ENCODE results near the gene SULF2.

DNA sequence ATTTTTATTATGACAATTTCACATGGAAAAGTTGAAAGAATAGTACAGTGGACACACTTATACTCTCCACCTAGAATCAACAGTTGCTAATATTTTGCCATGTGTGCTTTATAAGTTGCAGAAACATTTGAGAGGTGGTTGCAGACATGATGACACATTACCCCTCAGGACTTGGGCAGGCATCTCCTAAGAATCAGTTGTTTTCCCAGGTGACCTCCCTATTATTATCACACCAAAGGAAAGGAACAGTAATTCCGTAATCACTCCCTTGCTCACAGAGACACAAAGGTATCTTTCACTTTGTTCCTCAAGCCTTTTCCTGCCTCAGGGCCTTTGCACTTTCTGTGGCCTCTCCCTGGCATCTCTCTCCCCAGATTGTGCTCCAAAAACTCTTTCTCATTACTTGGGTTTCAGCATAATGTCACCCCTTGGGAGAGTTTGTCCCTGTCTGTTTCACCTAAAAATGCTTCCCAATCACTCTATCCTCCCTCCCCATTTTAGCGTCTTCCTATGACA is 5.9 kb upstream of the SULF2 start:
- TF ChIP-seq EZH2 (IDR thresholded peaks at IDR 0.05), result no peak
- TF ChIP-seq, protein P1, sequence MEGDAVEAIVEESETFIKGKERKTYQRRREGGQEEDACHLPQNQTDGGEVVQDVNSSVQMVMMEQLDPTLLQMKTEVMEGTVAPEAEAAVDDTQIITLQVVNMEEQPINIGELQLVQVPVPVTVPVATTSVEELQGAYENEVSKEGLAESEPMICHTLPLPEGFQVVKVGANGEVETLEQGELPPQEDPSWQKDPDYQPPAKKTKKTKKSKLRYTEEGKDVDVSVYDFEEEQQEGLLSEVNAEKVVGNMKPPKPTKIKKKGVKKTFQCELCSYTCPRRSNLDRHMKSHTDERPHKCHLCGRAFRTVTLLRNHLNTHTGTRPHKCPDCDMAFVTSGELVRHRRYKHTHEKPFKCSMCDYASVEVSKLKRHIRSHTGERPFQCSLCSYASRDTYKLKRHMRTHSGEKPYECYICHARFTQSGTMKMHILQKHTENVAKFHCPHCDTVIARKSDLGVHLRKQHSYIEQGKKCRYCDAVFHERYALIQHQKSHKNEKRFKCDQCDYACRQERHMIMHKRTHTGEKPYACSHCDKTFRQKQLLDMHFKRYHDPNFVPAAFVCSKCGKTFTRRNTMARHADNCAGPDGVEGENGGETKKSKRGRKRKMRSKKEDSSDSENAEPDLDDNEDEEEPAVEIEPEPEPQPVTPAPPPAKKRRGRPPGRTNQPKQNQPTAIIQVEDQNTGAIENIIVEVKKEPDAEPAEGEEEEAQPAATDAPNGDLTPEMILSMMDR (IDR thresholded peaks at IDR 0.05), result no peak
